RPMI7951 (cell line): Measurements from ENCODE around the gene VPS8. TPM values are rescaled to one million over a fixed set of nuclear protein-coding genes. Genes with fewer than 3 reads are reported as not detected.

Source experiments
- DNase-seq: peaks from one replicate; pipeline ENCODE4 v3.0.0-alpha.2; 2012; ENCODE audit warnings: low read depth
- total RNA-seq: library from RNA; depleted of rRNA; stranded (reverse); fragments of >200 nt; shearing (Covaris generic); gene quantifications from 2 replicates; pipeline ENCODE4 v1.2.3, GENCODE V29; 2014; rRNA removed

VPS8 gene
- total RNA-seq, 1 experiment from 2014 or later = 30.8 TPM

GRCh38 chr3:185090811-185091210, 278.8 kb downstream of the VPS8 start:
- no peak for DNase-seq

- no peak for DNase-seq
These were observed 281.1 kb downstream of the VPS8 start for GRCh38 chr3:185093116-185093515.

DNA sequence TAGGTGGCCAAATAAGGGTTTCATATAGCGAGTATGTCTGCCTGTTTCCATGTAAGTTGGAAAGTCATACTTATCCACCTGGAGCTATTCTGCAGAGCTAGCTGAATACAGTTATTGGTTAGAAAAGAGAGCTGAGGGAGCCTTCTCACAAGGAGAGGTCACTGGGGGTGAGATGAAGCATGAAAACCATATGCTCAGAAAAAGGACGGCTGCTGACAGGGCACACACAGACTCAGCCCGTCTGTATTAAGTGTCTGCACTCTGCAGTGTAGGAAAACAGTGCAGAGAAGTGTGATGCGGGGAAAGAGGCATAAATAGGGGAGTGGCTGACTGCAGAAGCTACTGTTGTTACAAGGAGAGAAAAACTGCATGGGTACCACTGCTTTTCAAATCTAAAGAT, 282.7 kb downstream of the VPS8 start:
- peak; percentile 9 for DNase-seq

Other genes with a start within 250 kb of the VPS8 start
- 26.6 and 33.9 TPM in 2 replicates for gene MAGEF1, start 100.1 kb upstream of the VPS8 start, total RNA-seq